Neural progenitor cell (in vitro differentiated cells): ENCODE measurements around the gene ADAMTS3. TPM values are rescaled to one million over a fixed set of nuclear protein-coding genes. Genes with fewer than 3 reads are reported as not detected.

Experiments
- DNase-seq: peaks from one replicate; pipeline ENCODE4 v3.0.0-alpha.2; 2016; ENCODE audit warnings: low spot score
- H2AFZ ChIP-seq: fragments of 200-600 bp; sonication (generic); replicated peaks from 2 replicates; pipeline ENCODE4 v1.6.1; 2016; ENCODE audit warnings: antibody characterized with exemption
- H3F3A ChIP-seq: fragments of 200-600 bp; sonication (generic); 2 replicates; pipeline ENCODE4 v1.6.1; 2016; ENCODE audit warnings: antibody characterized with exemption, low read depth
- H3K27ac ChIP-seq: fragments of 200-600 bp; sonication (generic); 2 replicates; pipeline ENCODE4 v1.5.1; 2016; ENCODE audit warnings: mild to moderate bottlenecking
- H3K27me3 ChIP-seq: fragments of 200-600 bp; sonication (generic); 2 replicates; pipeline ENCODE4 v1.6.1; 2016; ENCODE audit warnings: mild to moderate bottlenecking, moderate library complexity
- H3K36me3 ChIP-seq: fragments of 200-600 bp; sonication (generic); 2 replicates; pipeline ENCODE4 v1.5.1; 2016
- H3K4me1 ChIP-seq: fragments of 200-600 bp; sonication (generic); 2 replicates; pipeline ENCODE4 v1.6.1; 2016; ENCODE audit warnings: mixed run types
- H3K4me2 ChIP-seq: fragments of 200-600 bp; sonication (generic); 2 replicates; pipeline ENCODE4 v1.6.1; 2016
- H3K4me3 ChIP-seq: fragments of 200-600 bp; sonication (generic); 2 replicates; pipeline ENCODE4 v1.5.1; 2016
- H3K79me2 ChIP-seq: fragments of 200-600 bp; sonication (generic); 2 replicates; pipeline ENCODE4 v1.6.1; 2016; ENCODE audit warnings: low read depth
- H3K9ac ChIP-seq: fragments of 200-600 bp; sonication (generic); 2 replicates; pipeline ENCODE4 v1.6.1; 2016
- H3K9me3 ChIP-seq: fragments of 200-600 bp; sonication (generic); 2 replicates; pipeline ENCODE4 v1.5.1; 2016; ENCODE audit warnings: low read depth
- H4K20me1 ChIP-seq: fragments of 200-600 bp; sonication (generic); 2 replicates; pipeline ENCODE4 v1.6.1; 2016; ENCODE audit warnings: low read depth
- H3K27ac Mint-ChIP-seq: 3 replicates; pipeline ENCODE4 v1.8.0; 2021; ENCODE audit warnings: mixed read lengths
- H3K27me3 Mint-ChIP-seq: 2 replicates; pipeline ENCODE4 v1.8.0; 2022; ENCODE audit warnings: low read depth, mild to moderate bottlenecking, inconsistent platforms, moderate library complexity, mixed read lengths; ENCODE audit not compliant: insufficient read depth
- H3K36me3 Mint-ChIP-seq: 3 replicates; pipeline ENCODE4 v1.8.0; 2021; ENCODE audit warnings: mixed read lengths
- H3K4me1 Mint-ChIP-seq: 3 replicates; pipeline ENCODE4 v1.8.0; 2021; ENCODE audit warnings: mixed read lengths
- H3K4me3 Mint-ChIP-seq: 3 replicates; pipeline ENCODE4 v1.8.0; 2021; ENCODE audit warnings: mild to moderate bottlenecking, moderate library complexity, mixed read lengths
- H3K9me3 Mint-ChIP-seq: 3 replicates; pipeline ENCODE4 v1.8.0; 2020; ENCODE audit warnings: mixed read lengths
- EZH2 ChIP-seq: fragments of 200-600 bp; sonication (generic); IDR thresholded peaks from 2 replicates; pipeline ENCODE4 v1.6.1; 2017; ENCODE audit warnings: antibody characterized with exemption, mild to moderate bottlenecking, moderate library complexity
- EZH2phosphoT487 ChIP-seq: fragments of 200-600 bp; sonication (generic); IDR thresholded peaks from 2 replicates; pipeline ENCODE4 v1.6.1; 2017; ENCODE audit warnings: antibody characterized with exemption
- total RNA-seq: library from RNA; depleted of rRNA; stranded (reverse); fragments of >200 nt; gene quantifications from 2 replicates; pipeline ENCODE4 v1.2.3, GENCODE V29; 2015; ENCODE audit warnings: low replicate concordance
- TF ChIP-seq, protein P1 (sequence below): fragments of 200-600 bp; sonication (generic); IDR thresholded peaks from 2 replicates; pipeline ENCODE4 v1.5.1; 2017; ENCODE audit warnings: antibody characterized with exemption, mild to moderate bottlenecking

The ADAMTS3 gene
- total RNA-seq, 1 donor from 2014 or later = 2.1 TPM

DNA sequence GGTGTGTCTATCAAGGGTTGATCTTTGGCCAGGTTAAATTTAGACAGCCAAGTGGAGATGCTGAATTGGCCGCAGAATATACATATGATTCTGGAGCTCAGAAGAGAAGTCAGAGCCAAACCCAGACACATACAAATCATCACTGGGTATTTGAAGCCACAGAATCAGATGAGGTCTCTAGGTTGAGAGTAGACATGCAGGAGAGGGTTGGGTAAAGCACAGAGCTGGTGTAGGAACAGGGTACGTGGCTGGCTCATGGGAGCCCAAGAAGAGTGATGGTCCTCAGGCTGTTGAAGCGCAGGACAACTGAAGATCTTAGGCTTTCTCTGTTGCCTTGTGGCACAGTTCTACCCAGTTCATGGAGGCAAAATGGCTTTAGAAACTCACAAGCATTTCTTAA is 37.7 kb downstream of the ADAMTS3 start:
- no peaks in the 10 kb centered on the region for H3K9me3 Mint-ChIP-seq
- no peak for TF ChIP-seq EZH2
- TF ChIP-seq EZH2phosphoT487 = no peak
- TF ChIP-seq, protein P1, sequence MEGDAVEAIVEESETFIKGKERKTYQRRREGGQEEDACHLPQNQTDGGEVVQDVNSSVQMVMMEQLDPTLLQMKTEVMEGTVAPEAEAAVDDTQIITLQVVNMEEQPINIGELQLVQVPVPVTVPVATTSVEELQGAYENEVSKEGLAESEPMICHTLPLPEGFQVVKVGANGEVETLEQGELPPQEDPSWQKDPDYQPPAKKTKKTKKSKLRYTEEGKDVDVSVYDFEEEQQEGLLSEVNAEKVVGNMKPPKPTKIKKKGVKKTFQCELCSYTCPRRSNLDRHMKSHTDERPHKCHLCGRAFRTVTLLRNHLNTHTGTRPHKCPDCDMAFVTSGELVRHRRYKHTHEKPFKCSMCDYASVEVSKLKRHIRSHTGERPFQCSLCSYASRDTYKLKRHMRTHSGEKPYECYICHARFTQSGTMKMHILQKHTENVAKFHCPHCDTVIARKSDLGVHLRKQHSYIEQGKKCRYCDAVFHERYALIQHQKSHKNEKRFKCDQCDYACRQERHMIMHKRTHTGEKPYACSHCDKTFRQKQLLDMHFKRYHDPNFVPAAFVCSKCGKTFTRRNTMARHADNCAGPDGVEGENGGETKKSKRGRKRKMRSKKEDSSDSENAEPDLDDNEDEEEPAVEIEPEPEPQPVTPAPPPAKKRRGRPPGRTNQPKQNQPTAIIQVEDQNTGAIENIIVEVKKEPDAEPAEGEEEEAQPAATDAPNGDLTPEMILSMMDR = no peak
- H3K4me1 ChIP-seq = no peaks in the 10 kb centered on the region
- no peaks in the 10 kb centered on the region for H3K9me3 ChIP-seq
- no peaks in the 10 kb centered on the region for H3K27me3 Mint-ChIP-seq
- H3K4me2 ChIP-seq = no peak overlapping the region
- peaks cover 5% of the 10 kb centered on the region for H3F3A ChIP-seq
- DNase-seq = no peak
- no peaks in the 10 kb centered on the region for H3K4me1 Mint-ChIP-seq
- no peak overlapping the region for H3K4me3 ChIP-seq
- H3K36me3 ChIP-seq = no peaks in the 10 kb centered on the region
- no peaks in the 10 kb centered on the region for H3K27me3 ChIP-seq
- H3K36me3 Mint-ChIP-seq = no peaks in the 10 kb centered on the region
- H3K27ac ChIP-seq = no peak overlapping the region
- no peak overlapping the region for H2AFZ ChIP-seq
- no peak overlapping the region for H3K4me3 Mint-ChIP-seq
- H3K79me2 ChIP-seq = no peaks in the 10 kb centered on the region
- H4K20me1 ChIP-seq = no peaks in the 10 kb centered on the region
- no peak overlapping the region for H3K27ac Mint-ChIP-seq
- no peak overlapping the region for H3K9ac ChIP-seq

DNA sequence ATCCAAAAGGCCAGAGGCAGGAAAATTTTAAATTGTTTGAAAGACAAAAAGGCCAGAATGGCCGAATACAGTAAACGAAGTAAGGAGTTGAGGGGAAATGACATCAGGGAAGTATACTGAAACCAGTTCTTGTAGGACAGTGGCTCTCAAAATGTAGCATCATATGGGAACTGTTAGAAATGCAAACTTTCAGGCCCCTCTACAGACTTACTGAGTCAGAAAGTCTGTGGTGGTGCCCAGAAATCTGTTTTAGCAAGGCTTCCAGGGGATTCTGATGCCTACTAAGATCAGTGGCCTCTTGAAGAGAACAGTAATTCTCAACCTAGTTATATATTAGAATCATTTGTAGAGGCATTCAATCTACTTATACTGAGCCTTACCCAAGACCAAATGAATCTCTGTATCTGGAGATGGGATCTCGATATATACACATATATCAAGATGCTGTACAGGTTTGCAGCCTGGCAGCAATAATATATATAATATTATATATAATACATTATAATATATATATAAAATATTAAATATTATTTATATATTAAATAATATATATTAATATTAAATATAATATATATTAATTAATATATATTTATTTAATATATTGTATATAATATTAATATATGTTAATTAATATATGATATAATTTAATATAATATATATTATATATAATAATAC is 39.7 kb downstream of the ADAMTS3 start:
- no peaks in the 10 kb centered on the region for H4K20me1 ChIP-seq
- no peaks in the 10 kb centered on the region for H3K27me3 ChIP-seq
- H3K4me1 Mint-ChIP-seq = no peaks in the 10 kb centered on the region
- H3K27me3 Mint-ChIP-seq = no peaks in the 10 kb centered on the region
- no peak overlapping the region for H3K4me3 Mint-ChIP-seq
- no peaks in the 10 kb centered on the region for H3K36me3 ChIP-seq
- DNase-seq = no peak
- no peak overlapping the region for H3K27ac Mint-ChIP-seq
- no peaks in the 10 kb centered on the region for H3K79me2 ChIP-seq
- peaks cover 1% of the 10 kb centered on the region for H3K36me3 Mint-ChIP-seq
- TF ChIP-seq, protein P1 = no peak
- no peak overlapping the region for H3K9ac ChIP-seq
- no peak overlapping the region for H3K4me2 ChIP-seq
- H3K4me3 ChIP-seq = no peak overlapping the region
- H3F3A ChIP-seq = peaks cover 5% of the 10 kb centered on the region
- no peaks in the 10 kb centered on the region for H3K4me1 ChIP-seq
- no peak overlapping the region for H3K27ac ChIP-seq
- no peak overlapping the region for H2AFZ ChIP-seq
- no peaks in the 10 kb centered on the region for H3K9me3 Mint-ChIP-seq
- H3K9me3 ChIP-seq = no peaks in the 10 kb centered on the region

DNA sequence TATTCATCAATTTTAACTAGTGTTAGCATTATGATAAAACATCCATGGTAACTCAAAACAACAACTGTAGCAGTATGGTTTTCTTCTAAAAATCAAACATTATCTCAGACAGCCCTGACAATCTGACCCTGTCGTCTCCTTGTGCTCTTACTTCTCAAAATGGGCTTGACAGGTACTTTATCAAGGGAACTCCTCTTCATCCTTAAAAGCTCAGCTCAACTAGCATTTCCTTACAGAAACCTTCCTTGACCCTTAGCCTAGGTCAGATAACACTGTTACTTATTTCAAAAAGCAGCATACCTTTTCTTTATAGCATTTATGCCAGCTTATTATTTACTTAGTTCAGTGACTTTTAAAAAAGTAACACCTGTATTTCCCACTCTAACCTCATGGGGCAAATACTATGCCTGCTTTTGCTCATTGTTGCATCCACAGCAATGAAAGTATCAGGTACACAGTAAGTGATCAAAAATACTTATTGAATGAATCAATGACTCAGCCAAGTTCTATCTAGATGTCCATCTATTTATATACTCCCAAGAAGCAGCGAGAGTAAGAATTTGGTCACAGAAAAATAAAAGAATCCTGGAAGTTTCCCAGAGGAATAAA is 41.9 kb downstream of the ADAMTS3 start:
- Histone ChIP-seq H4K20me1 (no peaks in the 10 kb centered on the region), H3K27me3 (no peaks in the 10 kb centered on the region), H3K79me2 (no peaks in the 10 kb centered on the region), H3K4me1 (no peaks in the 10 kb centered on the region), H2AFZ (no peak overlapping the region), H3K36me3 (no peaks in the 10 kb centered on the region), H3K4me2 (no peak overlapping the region), H3K4me3 (no peak overlapping the region), H3F3A (peaks cover 5% of the 10 kb centered on the region), H3K9ac (no peak overlapping the region), H3K27ac (no peak overlapping the region), H3K9me3 (no peaks in the 10 kb centered on the region)
- Mint-ChIP-seq H3K9me3 (no peaks in the 10 kb centered on the region), H3K36me3 (peaks cover 5% of the 10 kb centered on the region), H3K4me3 (no peak overlapping the region), H3K27me3 (no peaks in the 10 kb centered on the region), H3K27ac (no peak overlapping the region), H3K4me1 (no peaks in the 10 kb centered on the region)
- TF ChIP-seq EZH2 (no peak), EZH2phosphoT487 (no peak)
- TF ChIP-seq, protein P1 = no peak
- no peak for DNase-seq
